Testis (tissue), 3 donors: ENCODE results near the gene FBXL13. TPM values are rescaled to one million over a fixed set of nuclear protein-coding genes. Genes with fewer than 3 reads are reported as not detected.

Source experiments
- DNase-seq: peaks from one replicate; pipeline ENCODE4 v3.0.0-alpha.2; 2019
- H3K27ac ChIP-seq, 2 donors: fragments of 200-600 bp; sonication (generic); one replicate each; pipeline ENCODE4 v1.5.1; 2019
- H3K27me3 ChIP-seq: fragments of 200-600 bp; sonication (generic); one replicate; pipeline ENCODE4 v1.5.1; 2019
- H3K36me3 ChIP-seq: fragments of 200-600 bp; sonication (generic); one replicate; pipeline ENCODE4 v1.5.1; 2017; ENCODE audit warnings: low read depth; ENCODE audit errors: missing control alignments
- H3K4me1 ChIP-seq: fragments of 200-600 bp; sonication (generic); one replicate; pipeline ENCODE4 v1.5.1; 2019
- H3K4me3 ChIP-seq, 2 donors: fragments of 200-600 bp; sonication (generic); one replicate each; pipeline ENCODE4 v1.5.1; 2017 to 2019
- H3K9me3 ChIP-seq: fragments of 200-600 bp; sonication (generic); one replicate; pipeline ENCODE4 v1.5.1; 2017
- POLR2A ChIP-seq: fragments of 450-650 bp; IDR thresholded peaks from one replicate; pipeline ENCODE4 v1.6.1; 2017; ENCODE audit warnings: antibody characterized with exemption, mild to moderate bottlenecking, moderate library complexity
- WGBS, 2 donors: methylation state at CpG; one replicate each; pipeline ENCODE4 v1.1.5; 2018; 5-methylcytosine and 5-hydroxymethylcytosine counted together
- intact Hi-C: fragments of 100-400 bp; cut with DNase I; formaldehyde crosslinking; loops from one replicate; pipeline ENCODE4 v1.15.1; 2023; ENCODE audit warnings: low total_unique reads
- polyA plus RNA-seq: library from polyadenylated mRNA; stranded (reverse); fragments of 350-450 nt; fragmentation: Illumina TruSeq; extraction: RNeasy Lipid Tissue Mini Kit (QIAGEN cat#74804); gene quantifications from one replicate; pipeline ENCODE4 v1.2.3, GENCODE V29; 2014; ENCODE audit warnings: low read depth, low replicate concordance; ENCODE audit not compliant: insufficient read depth
- total RNA-seq, 2 donors: library from RNA; depleted of rRNA; stranded (reverse); fragments of >200 nt; gene quantifications; one replicate each; pipeline ENCODE4 v1.2.3, GENCODE V29; 2016
- TF ChIP-seq, protein P1 (sequence below), 3 experiments: fragments of 450-650 bp in 2 of 3; fragments of 200-600 bp in 1 of 3; sonication (generic) in 1 of 3; IDR thresholded peaks; one replicate each; pipeline ENCODE4 v1.5.1; 2016 to 2019; ENCODE audit warnings: antibody characterized with exemption in 3 of 3, mild to moderate bottlenecking in 2 of 3, moderate library complexity in 1 of 3

The FBXL13 gene
- total and polyA plus RNA-seq, 3 donors from 2014 or later: 21.1 to 38.8 (median 28.6) TPM

DNA sequence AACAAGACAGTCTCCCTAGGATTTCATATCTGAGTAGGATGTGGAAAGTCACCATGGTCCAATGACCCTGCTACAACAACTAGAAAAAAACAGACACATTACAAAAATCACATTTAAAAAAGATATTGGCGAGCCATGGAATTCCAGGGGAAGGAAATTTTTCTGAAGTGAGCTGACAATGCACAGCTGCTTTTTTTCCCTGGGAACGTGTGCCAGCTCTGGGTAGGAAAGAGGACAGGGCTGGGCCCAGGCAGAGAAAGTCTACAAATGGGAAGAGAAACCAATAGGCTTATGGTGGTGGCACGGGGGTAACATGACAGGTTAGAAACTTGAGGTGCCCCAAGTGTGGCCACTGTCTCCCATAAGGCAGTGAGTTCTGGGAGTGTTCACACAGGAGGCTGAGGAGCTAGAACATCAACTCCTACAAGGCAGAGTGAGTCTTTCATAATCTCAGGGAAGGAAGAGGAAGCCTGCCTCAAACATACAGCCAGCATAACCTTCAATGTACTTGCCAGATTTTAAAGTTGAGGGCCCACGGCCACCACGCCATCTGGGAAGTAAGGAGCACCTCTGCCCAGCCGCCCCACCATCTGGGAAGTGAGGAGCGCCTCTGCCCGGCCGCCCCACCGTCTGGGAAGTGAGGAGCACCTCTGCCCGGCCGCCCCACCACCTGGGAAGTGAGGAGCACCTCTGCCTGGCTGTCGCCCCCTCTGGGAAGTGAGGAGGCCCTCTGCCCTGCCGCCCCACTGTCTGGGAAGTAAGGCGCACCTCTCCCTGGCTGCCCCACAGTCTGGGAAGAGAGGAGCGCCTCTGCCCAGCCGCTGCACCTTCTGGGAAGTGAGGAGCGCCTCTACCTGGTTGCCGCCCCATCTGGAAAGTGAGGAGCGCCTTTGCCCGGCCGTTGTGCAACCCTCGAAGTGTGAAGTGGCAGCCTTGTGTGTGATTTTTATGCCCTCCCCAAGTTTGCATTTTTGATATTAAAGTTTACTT, 5.9 kb downstream of the FBXL13 start:
- TF ChIP-seq, protein P1, sequence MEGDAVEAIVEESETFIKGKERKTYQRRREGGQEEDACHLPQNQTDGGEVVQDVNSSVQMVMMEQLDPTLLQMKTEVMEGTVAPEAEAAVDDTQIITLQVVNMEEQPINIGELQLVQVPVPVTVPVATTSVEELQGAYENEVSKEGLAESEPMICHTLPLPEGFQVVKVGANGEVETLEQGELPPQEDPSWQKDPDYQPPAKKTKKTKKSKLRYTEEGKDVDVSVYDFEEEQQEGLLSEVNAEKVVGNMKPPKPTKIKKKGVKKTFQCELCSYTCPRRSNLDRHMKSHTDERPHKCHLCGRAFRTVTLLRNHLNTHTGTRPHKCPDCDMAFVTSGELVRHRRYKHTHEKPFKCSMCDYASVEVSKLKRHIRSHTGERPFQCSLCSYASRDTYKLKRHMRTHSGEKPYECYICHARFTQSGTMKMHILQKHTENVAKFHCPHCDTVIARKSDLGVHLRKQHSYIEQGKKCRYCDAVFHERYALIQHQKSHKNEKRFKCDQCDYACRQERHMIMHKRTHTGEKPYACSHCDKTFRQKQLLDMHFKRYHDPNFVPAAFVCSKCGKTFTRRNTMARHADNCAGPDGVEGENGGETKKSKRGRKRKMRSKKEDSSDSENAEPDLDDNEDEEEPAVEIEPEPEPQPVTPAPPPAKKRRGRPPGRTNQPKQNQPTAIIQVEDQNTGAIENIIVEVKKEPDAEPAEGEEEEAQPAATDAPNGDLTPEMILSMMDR (IDR thresholded peaks at IDR 0.05): no peak
- TF ChIP-seq POLR2A: no peak
- no peaks in the 10 kb centered on the region for H3K27me3 ChIP-seq
- no peak overlapping the region for H3K4me3 ChIP-seq
- H3K27ac ChIP-seq: no peak overlapping the region
- WGBS, 2 donors: 95 to 96% methylated on average over 11 to 23 of the region's 23 CpGs
- no peaks in the 10 kb centered on the region for H3K36me3 ChIP-seq
- no peak for DNase-seq
- peaks cover 2% of the 10 kb centered on the region for H3K4me1 ChIP-seq
- intact Hi-C loops: no loop called here
- no peaks in the 10 kb centered on the region for H3K9me3 ChIP-seq

DNA sequence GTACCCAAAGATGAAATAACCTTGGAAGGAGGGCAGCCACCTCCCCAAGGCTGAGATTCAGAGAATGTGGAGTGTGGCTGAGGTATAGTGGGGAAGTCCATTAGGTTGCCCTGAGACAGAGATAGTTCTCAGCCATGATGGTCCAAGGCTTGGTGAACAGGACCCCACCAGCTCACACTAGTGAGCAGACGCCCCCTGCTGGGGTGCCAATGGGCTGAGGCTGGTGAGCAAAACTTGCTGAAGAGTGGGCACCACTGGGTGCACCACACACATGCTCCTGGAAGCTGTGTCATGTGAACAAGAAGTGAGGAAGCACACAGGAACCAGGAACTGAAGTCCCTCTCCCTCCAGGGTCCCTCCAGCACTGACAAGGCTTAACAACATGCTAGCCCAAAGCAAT, 8.9 kb downstream of the FBXL13 start:
- no peaks in the 10 kb centered on the region for H3K27me3 ChIP-seq
- no peak for DNase-seq
- WGBS, 2 donors: 36 to 60% methylated on average over 1 of the region's 1 CpG
- no peak overlapping the region for H3K27ac ChIP-seq
- H3K4me3 ChIP-seq: no peak overlapping the region
- H3K36me3 ChIP-seq: no peaks in the 10 kb centered on the region
- no peaks in the 10 kb centered on the region for H3K4me1 ChIP-seq
- intact Hi-C loops: no loop called here
- no peaks in the 10 kb centered on the region for H3K9me3 ChIP-seq
- TF ChIP-seq, protein P1 (IDR thresholded peaks at IDR 0.05): no peak
- no peak for TF ChIP-seq POLR2A

DNA sequence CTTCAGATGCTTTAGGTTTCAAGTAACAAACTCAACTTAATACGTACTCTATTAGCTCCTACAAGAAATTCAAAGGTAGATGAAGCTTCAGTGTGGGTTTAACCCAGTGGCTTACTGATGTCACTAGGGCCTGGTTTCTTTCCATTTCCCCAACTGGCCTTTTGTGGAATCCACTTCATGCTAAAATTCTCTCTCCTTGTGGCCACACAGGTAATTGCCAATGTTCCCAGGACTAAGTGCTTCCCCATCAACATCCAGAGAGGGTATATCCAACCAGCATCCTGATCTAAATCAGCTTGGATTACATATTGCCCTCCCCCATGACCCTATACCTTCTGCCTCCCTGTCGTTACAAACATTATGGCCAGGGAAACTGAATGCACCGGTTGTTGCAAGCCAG, 10.7 kb downstream of the FBXL13 start:
- no peak overlapping the region for H3K27ac ChIP-seq
- WGBS, 2 donors: 87 to 89% methylated on average over 3 of the region's 3 CpGs
- no peak for DNase-seq
- no peaks in the 10 kb centered on the region for H3K27me3 ChIP-seq
- TF ChIP-seq, protein P1 (IDR thresholded peaks at IDR 0.05): peak in 1 of 3 experiments; percentile 2
- TF ChIP-seq POLR2A: no peak
- no peaks in the 10 kb centered on the region for H3K9me3 ChIP-seq
- intact Hi-C loops: no loop called here
- no peak overlapping the region for H3K4me3 ChIP-seq
- H3K36me3 ChIP-seq: no peaks in the 10 kb centered on the region
- H3K4me1 ChIP-seq: peaks cover 7% of the 10 kb centered on the region

DNA sequence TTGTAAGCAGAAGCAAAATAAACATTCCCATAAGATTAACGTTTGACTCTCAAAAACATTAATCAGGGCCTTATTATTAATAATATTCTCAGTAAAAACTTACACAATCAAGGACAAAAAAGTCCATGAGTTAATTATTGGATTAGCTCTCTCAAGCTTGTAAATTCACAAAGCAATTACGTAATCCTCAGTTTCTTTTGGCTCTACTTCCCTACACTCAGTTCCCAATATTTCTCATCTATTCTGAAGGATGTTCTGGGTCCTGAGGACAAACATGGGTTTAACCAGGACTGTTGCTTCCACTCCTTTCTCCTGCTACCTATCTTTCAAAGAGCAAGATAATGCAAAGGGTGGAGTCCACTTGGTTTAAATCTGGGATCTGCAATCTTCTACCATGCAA, 15.1 kb downstream of the FBXL13 start:
- no peak for TF ChIP-seq POLR2A
- TF ChIP-seq, protein P1 (IDR thresholded peaks at IDR 0.05): no peak
- 58 to 65% methylated on average over 2 of the region's 2 CpGs for WGBS, 2 donors
- Histone ChIP-seq H3K27ac (no peak overlapping the region), H3K9me3 (no peaks in the 10 kb centered on the region), H3K4me3 (no peak overlapping the region), H3K4me1 (peaks cover 7% of the 10 kb centered on the region), H3K36me3 (no peaks in the 10 kb centered on the region), H3K27me3 (no peaks in the 10 kb centered on the region)
- no peak for DNase-seq
- intact Hi-C loops: no loop called here
